ENCODE data around the gene STRADA.

Gene STRADA

GRCh38 chr17:63658366-63658765 is 83.2 kb downstream of the STRADA start:
- no peak for DNase-seq (ENCODE audit: low read depth in 1 of 2, low spot score in 1 of 2)
- no peak overlapping the region for H3K27ac ChIP-seq (replicated peaks)
- TF ChIP-seq POLR2AphosphoS5 (IDR thresholded peaks at IDR 0.05; ENCODE audit: low read depth) (no peak), GABPA (IDR thresholded peaks at IDR 0.05; ENCODE audit: low read depth) (no peak), CTCF (IDR thresholded peaks at IDR 0.05; ENCODE audit: insufficient read depth, low read length) (no peak), REST (IDR thresholded peaks at IDR 0.05; ENCODE audit: insufficient replicate concordance, low read depth) (no peak), SPI1 (IDR thresholded peaks at IDR 0.05; ENCODE audit: borderline replicate concordance, low read depth) (no peak)
- no peaks in the 10 kb centered on the region for H3K27me3 ChIP-seq (ENCODE audit: insufficient read depth, poor library complexity, severe bottlenecking)
- no peak overlapping the region for H3K4me3 ChIP-seq (replicated peaks; ENCODE audit: insufficient read depth, low read length)

- no peak overlapping the region for H3K27ac ChIP-seq (replicated peaks)
- H3K4me3 ChIP-seq (replicated peaks; ENCODE audit: insufficient read depth, low read length), result no peak overlapping the region
- DNase-seq (ENCODE audit: low read depth in 1 of 2, low spot score in 1 of 2), result no peak
- no peaks in the 10 kb centered on the region for H3K27me3 ChIP-seq (ENCODE audit: insufficient read depth, poor library complexity, severe bottlenecking)
- no peak for TF ChIP-seq POLR2AphosphoS5 (IDR thresholded peaks at IDR 0.05; ENCODE audit: low read depth)
- no peak for TF ChIP-seq SPI1 (IDR thresholded peaks at IDR 0.05; ENCODE audit: borderline replicate concordance, low read depth)
Observed at GRCh38 chr17:63657786-63658185, 83.8 kb downstream of the STRADA start.

- no peak for DNase-seq (ENCODE audit: low read depth in 1 of 2, low spot score in 1 of 2)
- TF ChIP-seq REST (IDR thresholded peaks at IDR 0.05; ENCODE audit: insufficient replicate concordance, low read depth) (no peak), CTCF (IDR thresholded peaks at IDR 0.05; ENCODE audit: insufficient read depth, low read length) (no peak), GABPA (IDR thresholded peaks at IDR 0.05; ENCODE audit: low read depth) (no peak), POLR2AphosphoS5 (IDR thresholded peaks at IDR 0.05; ENCODE audit: low read depth) (no peak)
- Histone ChIP-seq H3K4me3 (replicated peaks; ENCODE audit: insufficient read depth, low read length) (no peak overlapping the region), H3K27ac (replicated peaks) (no peak overlapping the region), H3K27me3 (ENCODE audit: insufficient read depth, poor library complexity, severe bottlenecking) (no peaks in the 10 kb centered on the region)
Observed at GRCh38 chr17:63653050-63653449, 88.5 kb downstream of the STRADA start.
